ENCODE measurements around the gene L3MBTL2.

Gene L3MBTL2

DNA sequence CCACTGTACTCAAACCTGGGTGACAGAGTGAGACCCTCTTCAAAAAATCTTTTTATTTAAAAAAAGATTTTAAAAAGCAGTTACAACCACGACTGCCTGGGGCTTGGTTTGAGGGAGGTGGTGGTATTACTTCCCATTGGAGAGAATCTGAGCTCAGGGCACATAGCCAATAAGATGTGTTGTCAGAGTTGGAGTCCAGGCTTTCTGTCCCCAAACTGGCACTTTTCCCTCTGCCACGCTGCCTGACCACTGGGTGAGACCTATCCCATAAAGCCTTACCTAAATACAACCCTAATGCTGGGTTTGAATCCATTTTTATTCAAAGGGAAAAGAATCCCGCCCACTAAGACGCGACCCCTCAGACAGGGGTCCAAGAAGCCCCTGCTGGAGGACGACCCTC, 24.1 kb downstream of the L3MBTL2 start:
- H3K36me3 Mint-ChIP-seq (ENCODE audit: low read depth), result peaks cover 13% of the 10 kb centered on the region
- H3K27ac Mint-ChIP-seq, result no peak overlapping the region
- no peaks in the 10 kb centered on the region for H3K9me3 Mint-ChIP-seq
- TF ChIP-seq CTCF (IDR thresholded peaks at IDR 0.05), result no peak
- H3K4me1 Mint-ChIP-seq, result no peaks in the 10 kb centered on the region
- no peak overlapping the region for H3K4me3 Mint-ChIP-seq
- DNase-seq, result no peak
- H3K27me3 Mint-ChIP-seq (ENCODE audit: low read depth, poor library complexity), result peaks cover 3% of the 10 kb centered on the region

- Mint-ChIP-seq H3K4me3 (no peak overlapping the region), H3K36me3 (ENCODE audit: low read depth) (peaks cover 13% of the 10 kb centered on the region), H3K27me3 (ENCODE audit: low read depth, poor library complexity) (peaks cover 3% of the 10 kb centered on the region), H3K27ac (peak overlapping the region; percentile 22), H3K4me1 (no peaks in the 10 kb centered on the region), H3K9me3 (no peaks in the 10 kb centered on the region)
- no peak for TF ChIP-seq CTCF (IDR thresholded peaks at IDR 0.05)
- DNase-seq, result no peak
Observed at GRCh38 chr22:41229730-41230400, 24.8 kb downstream of the L3MBTL2 start.

DNA sequence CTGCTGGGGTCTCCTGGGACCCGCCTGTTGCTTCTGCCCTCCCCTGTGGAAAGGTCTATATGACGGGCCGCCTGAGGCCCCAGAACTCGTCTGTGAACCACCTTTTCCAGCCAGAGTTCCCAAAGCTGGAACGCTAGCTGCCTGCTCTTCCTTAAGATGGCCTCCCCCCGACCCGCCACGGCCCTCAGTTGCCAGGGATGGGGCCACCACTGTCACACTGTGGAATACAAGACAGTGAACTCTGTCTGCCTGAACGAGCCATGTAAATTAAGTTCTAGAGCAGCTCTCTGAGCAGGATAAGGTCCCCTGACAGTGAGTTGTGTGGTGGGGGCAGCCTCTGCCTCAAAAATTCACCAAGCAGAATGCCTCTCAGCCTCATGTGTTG, 25.3 kb downstream of the L3MBTL2 start:
- Mint-ChIP-seq H3K4me1 (no peaks in the 10 kb centered on the region), H3K27me3 (ENCODE audit: low read depth, poor library complexity) (peaks cover 3% of the 10 kb centered on the region), H3K4me3 (no peak overlapping the region), H3K9me3 (no peaks in the 10 kb centered on the region), H3K27ac (peak overlapping the region; percentile 22), H3K36me3 (ENCODE audit: low read depth) (peaks cover 13% of the 10 kb centered on the region)
- no peak for TF ChIP-seq CTCF (IDR thresholded peaks at IDR 0.05)
- DNase-seq, result no peak

GRCh38 chr22:41231369-41231768, 26.3 kb downstream of the L3MBTL2 start:
- no peak for TF ChIP-seq CTCF (IDR thresholded peaks at IDR 0.05)
- Mint-ChIP-seq H3K4me3 (no peak overlapping the region), H3K9me3 (no peaks in the 10 kb centered on the region), H3K36me3 (ENCODE audit: low read depth) (peaks cover 13% of the 10 kb centered on the region), H3K27ac (peak overlapping the region; percentile 31), H3K27me3 (ENCODE audit: low read depth, poor library complexity) (peaks cover 8% of the 10 kb centered on the region), H3K4me1 (no peaks in the 10 kb centered on the region)
- no peak for DNase-seq

DNA sequence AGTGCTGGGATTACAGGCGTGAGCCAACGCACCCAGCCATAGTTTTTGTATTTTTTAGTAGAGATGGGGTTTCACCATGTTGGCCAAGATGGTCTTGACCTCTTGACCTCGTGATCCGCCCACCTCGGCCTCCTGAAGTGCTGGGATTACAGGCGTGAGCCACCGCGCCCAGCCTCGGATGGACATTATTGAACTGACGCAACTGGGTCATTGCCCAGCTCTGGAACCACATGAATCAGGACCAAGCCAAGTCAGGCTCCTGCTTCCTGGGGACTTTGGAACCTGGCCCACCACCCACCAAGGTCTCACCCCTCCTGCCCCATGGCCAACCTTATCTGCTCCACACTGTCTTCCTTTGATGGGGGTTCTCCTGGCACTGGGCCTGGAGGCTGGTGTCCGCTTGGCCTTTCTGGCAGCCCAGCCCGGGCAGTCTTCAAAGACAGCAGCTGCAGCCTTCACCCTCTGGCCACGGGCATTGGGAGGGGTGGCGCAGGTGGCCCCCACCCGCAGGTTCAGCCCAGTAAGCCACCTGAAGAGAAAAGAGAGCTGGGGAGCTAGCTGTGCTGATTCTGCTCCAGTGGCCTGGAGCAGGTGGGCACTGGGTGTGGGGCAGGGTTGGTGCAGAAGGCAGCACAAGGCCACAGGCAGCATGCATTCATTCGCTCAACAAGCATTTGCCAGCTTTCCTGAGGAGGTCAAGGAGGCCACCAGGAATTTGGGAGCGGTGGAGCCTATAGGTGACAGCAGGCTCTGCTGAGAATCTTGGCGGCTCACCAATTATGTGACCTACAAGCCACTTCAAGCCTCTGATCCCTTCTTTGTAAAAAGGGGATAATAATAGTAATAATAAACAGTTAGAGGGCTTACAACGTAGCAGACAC, 29.9 kb downstream of the L3MBTL2 start:
- no peaks in the 10 kb centered on the region for H3K36me3 Mint-ChIP-seq (ENCODE audit: low read depth)
- peaks cover 20% of the 10 kb centered on the region for H3K27me3 Mint-ChIP-seq (ENCODE audit: low read depth, poor library complexity)

More for the DNA sequence above, 29.9 kb downstream of the L3MBTL2 start:
- Mint-ChIP-seq H3K4me3 (no peak overlapping the region), H3K4me1 (peaks cover 6% of the 10 kb centered on the region), H3K27ac (no peak overlapping the region), H3K9me3 (no peaks in the 10 kb centered on the region)
- no peak for TF ChIP-seq CTCF (IDR thresholded peaks at IDR 0.05)
- no peak for DNase-seq

All from nephron progenitor cell (in vitro differentiated cells).